ENCODE measurements around the gene FAR2. TPM values are rescaled to one million over a fixed set of nuclear protein-coding genes. Genes with fewer than 3 reads are reported as not detected.

FAR2 gene
- total and polyA plus RNA-seq, 2 of the 13 experiments (the other 11 are each of a cell fraction or from before 2014, with no cell fraction given): not detected

DNA sequence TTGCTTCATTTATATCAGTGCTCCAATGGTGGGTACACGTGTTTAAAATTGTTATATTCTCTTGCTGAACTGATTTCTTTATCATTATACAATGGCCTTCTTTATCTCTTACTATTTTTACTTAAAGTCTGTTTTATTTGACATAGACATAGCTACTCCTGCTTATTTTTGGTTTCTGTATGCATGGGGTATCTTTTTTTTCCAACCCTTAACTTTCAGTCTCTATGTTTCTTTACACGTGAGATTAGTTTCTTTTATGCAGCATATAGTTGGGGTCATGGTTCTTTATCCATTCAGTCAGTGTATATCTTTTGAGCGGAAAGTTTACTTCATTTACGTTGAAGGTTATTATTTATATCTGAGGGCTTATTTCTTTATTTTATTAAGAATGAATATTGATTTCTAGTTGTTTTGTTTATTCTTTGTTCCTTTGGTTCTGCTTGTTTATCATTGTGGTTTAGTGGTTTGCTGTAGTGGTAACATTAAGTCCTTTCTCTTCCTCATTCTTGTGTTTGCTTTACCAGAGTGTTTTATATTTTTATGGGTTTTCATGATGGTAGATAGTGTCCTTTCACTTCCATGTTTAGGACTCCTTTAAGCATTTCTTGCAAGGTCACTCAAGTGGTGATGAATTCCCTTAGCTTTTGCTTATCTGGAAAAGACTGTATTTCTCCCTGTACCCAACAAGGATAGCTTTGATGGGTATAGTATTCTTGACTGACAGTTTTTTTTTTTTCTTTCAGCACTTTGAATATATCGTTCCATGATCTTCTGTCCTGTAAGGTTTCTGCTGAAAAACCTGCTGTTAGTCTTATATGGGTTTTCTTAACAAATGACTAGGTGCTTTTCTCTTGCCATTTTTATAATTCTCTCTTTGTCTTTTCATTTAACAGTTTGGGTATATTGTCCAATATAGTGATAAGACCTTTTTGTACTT, 38.3 kb upstream of the FAR2 start:
- WGBS (ENCODE audit: low lambda C conversion rate): 23% methylated on average over 5 of the region's 5 CpGs
- no peaks in the 10 kb centered on the region for H3K4me1 ChIP-seq (ENCODE audit: insufficient read depth, low read length)
- H3K79me2 ChIP-seq (ENCODE audit: insufficient read depth, low read length): no peaks in the 10 kb centered on the region
- no peak overlapping the region for H2AFZ ChIP-seq (ENCODE audit: low read length)
- DNase-seq (ENCODE audit: low spot score): no peak
- no peak overlapping the region for H3K9ac ChIP-seq (ENCODE audit: insufficient read depth, low read depth, low read length)
- POLR2A ChIA-PET: no interaction called here
- no peaks in the 10 kb centered on the region for H4K20me1 ChIP-seq (ENCODE audit: insufficient read depth, low read length)
- in situ Hi-C loops (cut with HindIII; ENCODE audit: extremely low pct_ligation_motif_present, low pct_unique_long_range_greater_than_20kb): no loop called here
- H3K36me3 ChIP-seq (replicated peaks in 1 of 2; ENCODE audit: control insufficient read depth in 1 of 2, insufficient read depth in 2 of 2, low read length in 2 of 2): no peaks in the 10 kb centered on the region
- no peak for FAIRE-seq
- no peak overlapping the region for H3K4me3 ChIP-seq (replicated peaks in 1 of 3; ENCODE audit: insufficient read depth in 1 of 3, low read depth in 2 of 3, low read length in 3 of 3)
- CTCF ChIA-PET (ENCODE audit: low intra/inter-chr PET ratio, low total read pairs): no interaction called here
- BruUV-seq (replicated peaks): no TSS peak
- no peak for ATAC-seq
- intact Hi-C loops (cut with micrococcal nuclease; ENCODE audit: unreplicated experiment): no loop called here
- no peaks in the 10 kb centered on the region for H3K27me3 ChIP-seq (ENCODE audit: control insufficient read depth in 1 of 2, insufficient read depth in 2 of 2, low read length in 2 of 2)
- peaks cover 23% of the 10 kb centered on the region for H3K9me3 ChIP-seq (ENCODE audit: low read length)
- no peak overlapping the region for H3K4me2 ChIP-seq (ENCODE audit: low read depth, low read length)
- H3K27ac ChIP-seq (ENCODE audit: extremely low read length, insufficient read depth, low read length): no peak overlapping the region
- TF ChIP-seq ZNF234 (CRISPR knock-in tag; conservative IDR thresholded peaks at IDR 0.05) (no peak), POGZ (CRISPR knock-in tag; IDR thresholded peaks at IDR 0.05) (no peak), NFIC (IDR thresholded peaks at IDR 0.05; ENCODE audit: low read length) (no peak), ZSCAN21 (CRISPR knock-in tag; IDR thresholded peaks at IDR 0.05; ENCODE audit: borderline replicate concordance) (no peak), PHF8 (CRISPR knock-in tag; IDR thresholded peaks at IDR 0.05) (no peak)

DNA sequence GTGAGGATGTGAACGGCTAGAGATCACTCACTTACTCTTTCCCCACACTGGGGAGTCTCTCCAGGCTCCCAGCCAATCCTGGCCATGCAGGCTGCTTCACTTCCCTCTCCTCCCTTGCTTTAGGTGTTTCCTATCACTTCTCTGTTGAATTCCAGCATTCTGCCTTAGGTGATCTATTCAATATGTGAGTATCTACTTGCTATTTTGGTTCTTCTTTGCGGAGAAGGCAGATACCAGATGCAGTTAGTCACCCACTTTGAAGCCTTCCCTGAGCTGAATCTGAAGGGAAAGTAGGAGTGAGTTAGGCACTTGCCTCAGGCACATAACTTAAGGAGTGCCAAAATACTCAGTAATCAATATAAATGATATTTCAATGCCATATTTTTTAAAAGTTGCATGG, 36.0 kb upstream of the FAR2 start:
- Histone ChIP-seq H3K36me3 (replicated peaks in 1 of 2; ENCODE audit: control insufficient read depth in 1 of 2, insufficient read depth in 2 of 2, low read length in 2 of 2) (no peaks in the 10 kb centered on the region), H3K9me3 (ENCODE audit: low read length) (peaks cover 23% of the 10 kb centered on the region), H3K79me2 (ENCODE audit: insufficient read depth, low read length) (no peaks in the 10 kb centered on the region), H3K9ac (ENCODE audit: insufficient read depth, low read depth, low read length) (no peak overlapping the region), H3K4me1 (ENCODE audit: insufficient read depth, low read length) (no peaks in the 10 kb centered on the region), H4K20me1 (ENCODE audit: insufficient read depth, low read length) (no peaks in the 10 kb centered on the region), H3K27ac (ENCODE audit: extremely low read length, insufficient read depth, low read length) (no peak overlapping the region), H2AFZ (ENCODE audit: low read length) (no peak overlapping the region), H3K27me3 (ENCODE audit: control insufficient read depth in 1 of 2, insufficient read depth in 2 of 2, low read length in 2 of 2) (no peaks in the 10 kb centered on the region), H3K4me3 (replicated peaks in 1 of 3; ENCODE audit: insufficient read depth in 1 of 3, low read depth in 2 of 3, low read length in 3 of 3) (no peak overlapping the region), H3K4me2 (ENCODE audit: low read depth, low read length) (no peak overlapping the region)
- no peak for DNase-seq (ENCODE audit: low spot score)
- CTCF ChIA-PET (ENCODE audit: low intra/inter-chr PET ratio, low total read pairs): no interaction called here
- WGBS (ENCODE audit: low lambda C conversion rate): 0% methylated on average over 2 of the region's 2 CpGs
- intact Hi-C loops (cut with micrococcal nuclease; ENCODE audit: unreplicated experiment) (no loop called here), in situ Hi-C loops (cut with HindIII; ENCODE audit: extremely low pct_ligation_motif_present, low pct_unique_long_range_greater_than_20kb) (no loop called here)
- FAIRE-seq: no peak
- ATAC-seq: no peak
- POLR2A ChIA-PET: no interaction called here
- no TSS peak for BruUV-seq (replicated peaks)
- TF ChIP-seq, protein P1, sequence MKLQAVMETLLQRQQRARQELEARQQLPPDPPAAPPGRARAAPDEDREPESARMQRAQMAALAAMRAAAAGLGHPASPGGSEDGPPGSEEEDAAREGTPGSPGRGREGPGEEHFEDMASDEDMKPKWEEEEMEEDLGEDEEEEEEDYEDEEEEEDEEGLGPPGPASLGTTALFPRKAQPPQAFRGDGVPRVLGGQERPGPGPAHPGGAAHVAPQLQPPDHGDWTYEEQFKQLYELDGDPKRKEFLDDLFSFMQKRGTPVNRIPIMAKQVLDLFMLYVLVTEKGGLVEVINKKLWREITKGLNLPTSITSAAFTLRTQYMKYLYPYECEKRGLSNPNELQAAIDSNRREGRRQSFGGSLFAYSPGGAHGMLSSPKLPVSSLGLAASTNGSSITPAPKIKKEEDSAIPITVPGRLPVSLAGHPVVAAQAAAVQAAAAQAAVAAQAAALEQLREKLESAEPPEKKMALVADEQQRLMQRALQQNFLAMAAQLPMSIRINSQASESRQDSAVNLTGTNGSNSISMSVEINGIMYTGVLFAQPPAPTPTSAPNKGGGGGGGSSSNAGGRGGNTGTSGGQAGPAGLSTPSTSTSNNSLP (IDR thresholded peaks at IDR 0.05; ENCODE audit: low read depth, low read length): no peak
- TF ChIP-seq ZNF331 (CRISPR knock-in tag; IDR thresholded peaks at IDR 0.05): no peak
- TF ChIP-seq, protein P2, sequence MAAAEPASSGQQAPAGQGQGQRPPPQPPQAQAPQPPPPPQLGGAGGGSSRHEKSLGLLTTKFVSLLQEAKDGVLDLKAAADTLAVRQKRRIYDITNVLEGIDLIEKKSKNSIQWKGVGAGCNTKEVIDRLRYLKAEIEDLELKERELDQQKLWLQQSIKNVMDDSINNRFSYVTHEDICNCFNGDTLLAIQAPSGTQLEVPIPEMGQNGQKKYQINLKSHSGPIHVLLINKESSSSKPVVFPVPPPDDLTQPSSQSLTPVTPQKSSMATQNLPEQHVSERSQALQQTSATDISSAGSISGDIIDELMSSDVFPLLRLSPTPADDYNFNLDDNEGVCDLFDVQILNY (CRISPR knock-in tag; conservative IDR thresholded peaks at IDR 0.05): no peak
- TF ChIP-seq, protein P3, sequence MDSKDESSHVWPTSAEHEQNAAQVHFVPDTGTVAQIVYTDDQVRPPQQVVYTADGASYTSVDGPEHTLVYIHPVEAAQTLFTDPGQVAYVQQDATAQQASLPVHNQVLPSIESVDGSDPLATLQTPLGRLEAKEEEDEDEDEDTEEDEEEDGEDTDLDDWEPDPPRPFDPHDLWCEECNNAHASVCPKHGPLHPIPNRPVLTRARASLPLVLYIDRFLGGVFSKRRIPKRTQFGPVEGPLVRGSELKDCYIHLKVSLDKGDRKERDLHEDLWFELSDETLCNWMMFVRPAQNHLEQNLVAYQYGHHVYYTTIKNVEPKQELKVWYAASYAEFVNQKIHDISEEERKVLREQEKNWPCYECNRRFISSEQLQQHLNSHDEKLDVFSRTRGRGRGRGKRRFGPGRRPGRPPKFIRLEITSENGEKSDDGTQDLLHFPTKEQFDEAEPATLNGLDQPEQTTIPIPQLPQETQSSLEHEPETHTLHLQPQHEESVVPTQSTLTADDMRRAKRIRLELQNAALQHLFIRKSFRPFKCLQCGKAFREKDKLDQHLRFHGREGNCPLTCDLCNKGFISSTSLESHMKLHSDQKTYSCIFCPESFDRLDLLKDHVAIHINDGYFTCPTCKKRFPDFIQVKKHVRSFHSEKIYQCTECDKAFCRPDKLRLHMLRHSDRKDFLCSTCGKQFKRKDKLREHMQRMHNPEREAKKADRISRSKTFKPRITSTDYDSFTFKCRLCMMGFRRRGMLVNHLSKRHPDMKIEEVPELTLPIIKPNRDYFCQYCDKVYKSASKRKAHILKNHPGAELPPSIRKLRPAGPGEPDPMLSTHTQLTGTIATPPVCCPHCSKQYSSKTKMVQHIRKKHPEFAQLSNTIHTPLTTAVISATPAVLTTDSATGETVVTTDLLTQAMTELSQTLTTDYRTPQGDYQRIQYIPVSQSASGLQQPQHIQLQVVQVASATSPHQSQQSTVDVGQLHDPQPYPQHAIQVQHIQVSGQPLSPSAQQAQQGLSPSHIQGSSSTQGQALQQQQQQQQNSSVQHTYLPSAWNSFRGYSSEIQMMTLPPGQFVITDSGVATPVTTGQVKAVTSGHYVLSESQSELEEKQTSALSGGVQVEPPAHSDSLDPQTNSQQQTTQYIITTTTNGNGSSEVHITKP (CRISPR knock-in tag; IDR thresholded peaks at IDR 0.05; ENCODE audit: low read depth): no peak
